ENCODE results near the gene TNFSF8.

- TF ChIP-seq CTCF (IDR thresholded peaks at IDR 0.05) (no peak), POLR2A (IDR thresholded peaks at IDR 0.05) (no peak)
These were observed 78.3 kb downstream of the TNFSF8 start for GRCh38 chr9:114852050-114852594.

Data from heart left ventricle (tissue), 13 donors.